Stimulated activated CD4-positive, alpha-beta T cell treated with anti-CD3 and anti-CD28 coated beads, Interleukin-1b, Interleukin-23, amount 100 ng/mL, for 4 hours (primary cell): ENCODE data around the gene OGFOD3.

Experiments
- DNase-seq, 2 donors: peaks; one replicate each; pipeline ENCODE4 v3.0.0-alpha.2; 2020; ENCODE audit warnings: low read depth in 2 of 2

The OGFOD3 gene

DNA sequence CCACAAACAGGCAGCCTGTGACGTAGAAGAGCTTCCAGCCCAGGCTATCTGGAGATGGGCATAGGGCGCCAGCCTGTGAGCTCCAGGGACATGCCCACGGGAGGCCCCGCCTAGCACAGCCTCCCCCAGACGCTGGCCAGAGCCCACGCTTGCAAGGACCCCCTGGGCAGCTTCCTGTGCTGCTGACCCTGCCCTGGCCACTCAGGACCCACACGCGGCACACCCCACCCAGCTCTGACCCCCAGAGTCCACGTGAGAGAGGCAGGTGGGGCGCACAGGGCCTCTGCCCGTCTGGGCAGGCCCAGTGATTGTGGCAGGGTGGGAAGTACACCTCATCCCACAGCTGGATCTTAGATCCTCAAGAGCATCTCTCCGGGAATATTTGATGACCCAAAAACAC lies 28.3 kb upstream of the OGFOD3 start:
- DNase-seq = no peak

DNA sequence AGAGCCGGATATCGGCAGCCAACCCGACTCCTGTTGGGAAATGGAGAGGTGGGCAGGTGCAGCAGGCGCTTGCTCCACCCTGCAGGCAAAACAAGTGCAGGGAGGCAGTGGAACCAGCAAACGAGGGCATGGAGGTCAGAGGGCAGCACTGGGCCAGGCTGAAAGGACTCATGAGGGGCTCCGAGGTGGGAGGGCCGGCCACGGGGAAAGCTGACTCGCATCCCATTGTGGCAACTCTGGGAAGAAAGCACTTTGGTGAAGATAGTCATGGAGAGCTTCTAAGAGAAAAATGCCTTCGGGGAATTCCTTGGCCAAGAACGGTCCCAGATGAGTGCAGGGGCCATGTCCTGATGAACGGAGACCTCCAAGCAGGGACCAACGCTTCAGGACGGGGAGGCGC lies 27.7 kb upstream of the OGFOD3 start:
- no peak for DNase-seq

DNA sequence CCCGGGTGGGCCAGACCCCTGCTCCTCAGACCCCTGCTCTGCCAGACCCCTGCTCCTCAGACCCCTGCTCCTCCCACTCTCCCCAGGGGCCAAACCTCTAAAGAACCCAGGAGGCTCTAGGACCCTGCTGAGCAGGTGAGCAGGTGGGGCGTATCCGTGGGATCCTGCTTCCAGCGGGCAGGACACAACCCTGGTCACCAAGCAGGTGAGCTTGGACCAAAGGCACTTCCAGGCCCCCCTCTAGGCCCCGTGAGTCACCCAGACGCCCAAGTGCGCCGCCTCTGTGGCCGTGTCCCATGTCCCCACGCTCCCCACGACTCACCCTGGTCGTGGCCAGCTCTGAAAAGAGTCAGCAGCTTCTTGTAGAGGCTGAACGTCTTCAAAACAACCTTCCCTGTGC lies 27.2 kb upstream of the OGFOD3 start:
- no peak for DNase-seq

DNA sequence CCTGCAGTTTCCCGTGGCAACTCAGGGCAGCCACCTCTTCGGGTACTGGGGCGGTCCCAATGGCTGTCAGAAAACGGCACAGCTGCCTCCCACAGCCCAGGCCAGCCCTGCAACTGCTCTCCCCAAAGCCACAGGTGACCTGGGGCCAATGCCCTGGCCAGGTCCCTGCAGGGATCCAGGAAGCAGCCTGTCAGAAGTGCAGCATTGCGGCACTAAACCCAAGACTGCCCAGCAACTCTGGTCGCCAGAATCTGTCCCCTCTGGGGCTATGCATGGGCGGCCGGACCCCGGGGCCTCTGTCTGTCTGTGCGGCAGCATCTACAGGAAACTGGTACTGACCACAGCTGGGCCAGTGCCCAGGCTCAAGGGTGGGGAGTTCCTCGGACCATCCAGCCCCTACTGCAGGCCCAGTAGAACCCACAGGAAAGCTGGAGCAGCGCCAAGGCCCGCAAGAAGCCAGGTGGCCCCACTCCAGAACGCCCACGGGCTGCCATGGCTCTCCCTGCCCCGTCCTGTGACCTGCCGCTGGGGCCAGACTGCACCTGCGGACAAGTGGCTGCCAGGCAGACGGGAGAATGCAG lies 26.6 kb upstream of the OGFOD3 start:
- DNase-seq = no peak

DNA sequence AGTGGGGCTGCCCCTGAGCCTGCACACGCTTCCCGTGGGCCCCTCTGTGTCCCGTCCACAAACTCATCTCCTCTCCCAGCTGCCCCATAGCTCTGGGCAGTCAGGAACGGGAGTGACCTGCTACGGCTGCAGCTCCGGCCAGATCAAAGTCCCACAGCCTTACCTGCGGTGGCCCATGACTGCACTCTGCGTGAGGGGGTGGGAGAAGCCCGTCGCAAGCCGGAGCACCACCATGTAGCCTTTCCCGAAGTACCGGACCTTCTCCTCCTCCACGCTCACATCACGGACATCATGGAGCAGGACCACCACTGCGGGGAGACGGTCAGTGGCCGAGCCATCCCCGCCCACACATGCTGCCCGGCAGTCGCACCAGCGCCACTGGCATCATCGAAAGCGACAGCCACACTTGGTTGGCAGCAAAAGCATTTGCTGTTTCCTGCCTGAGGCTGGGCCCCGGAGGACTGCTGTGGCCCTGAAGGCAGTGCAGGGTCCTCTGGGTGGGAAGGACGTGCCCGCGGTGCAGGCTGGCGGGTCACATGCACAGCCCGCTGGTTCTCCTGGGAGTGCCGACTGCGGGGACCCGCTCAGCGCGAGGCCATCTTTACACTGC lies 26.0 kb upstream of the OGFOD3 start:
- no peak for DNase-seq

DNA sequence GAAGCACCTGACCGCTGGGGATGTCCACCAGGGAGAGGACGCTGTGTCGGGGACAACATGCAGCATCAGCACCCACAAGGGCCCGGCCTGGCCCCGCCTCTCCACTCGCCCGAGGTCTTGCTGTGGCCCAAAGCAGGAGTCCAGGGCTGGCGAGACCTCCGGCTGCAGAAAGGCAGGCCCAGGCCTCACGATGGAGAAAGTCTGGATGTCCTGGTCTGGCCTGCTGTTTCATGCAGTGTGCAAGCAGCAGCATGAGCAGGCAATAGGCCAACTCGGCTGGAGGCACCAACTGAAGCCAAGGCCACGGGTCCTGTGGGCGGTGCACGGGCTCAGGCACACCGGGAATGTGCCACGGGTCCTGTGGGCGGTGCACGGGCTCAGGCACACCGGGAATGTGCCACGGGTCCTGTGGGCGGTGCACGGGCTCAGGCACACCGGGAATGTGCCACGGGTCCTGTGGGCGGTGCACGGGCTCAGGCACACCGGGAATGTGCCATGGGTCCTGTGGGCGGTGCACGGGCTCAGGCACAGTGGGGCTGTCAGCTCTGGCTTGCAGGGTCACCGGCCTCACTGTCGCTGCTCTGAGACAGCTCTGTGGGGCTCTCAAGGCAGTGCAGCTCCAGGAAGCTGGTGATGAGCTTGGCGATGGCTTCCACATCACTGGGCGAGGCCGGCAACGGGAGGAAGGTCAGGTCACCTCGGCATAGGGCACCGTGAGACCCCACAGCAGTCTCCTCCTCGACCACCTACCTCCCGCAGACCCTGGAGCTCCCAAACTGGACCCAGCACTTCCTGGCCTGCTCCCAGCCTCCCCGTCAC lies 25.3 kb upstream of the OGFOD3 start:
- DNase-seq = no peak

DNA sequence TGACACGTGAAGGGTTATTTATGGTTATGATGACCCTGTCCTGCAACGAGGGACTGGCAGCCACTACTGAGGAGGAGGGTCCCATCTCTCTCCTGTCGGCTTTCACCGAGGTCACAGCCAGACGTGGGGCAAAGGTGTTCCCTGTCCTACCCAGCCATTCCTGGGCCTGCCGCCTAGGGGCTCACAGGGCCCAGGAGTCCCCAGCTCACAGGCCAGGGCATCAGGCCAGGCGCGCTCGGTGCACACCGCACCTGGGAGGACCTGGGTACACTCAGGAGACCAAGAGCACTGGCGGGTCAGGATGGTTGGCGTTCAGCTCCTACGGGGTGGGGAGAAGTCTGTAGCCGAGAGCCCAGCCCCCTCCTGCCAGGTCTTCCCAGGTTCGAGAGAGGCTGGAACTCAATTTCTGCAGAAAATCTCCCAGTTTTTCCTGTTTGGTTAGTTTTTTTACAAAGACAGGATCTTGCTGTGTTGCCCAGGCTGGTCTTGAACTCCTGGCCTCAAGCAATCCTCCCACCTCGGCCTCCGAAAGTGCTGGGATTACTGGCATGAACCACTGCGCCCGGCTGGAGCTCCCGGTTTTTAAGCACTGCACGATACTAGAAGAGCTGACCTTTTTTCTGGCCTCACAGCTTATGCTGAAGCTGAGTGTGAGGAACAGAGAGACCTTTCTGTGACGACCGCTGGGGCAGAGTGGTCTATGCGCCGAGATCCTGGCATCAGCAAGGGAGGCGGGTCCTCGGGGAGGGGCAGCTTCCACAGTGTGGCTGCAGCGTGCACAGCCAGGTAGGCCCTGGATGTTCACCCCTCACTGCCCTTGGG lies 24.5 kb upstream of the OGFOD3 start:
- DNase-seq = no peak

DNA sequence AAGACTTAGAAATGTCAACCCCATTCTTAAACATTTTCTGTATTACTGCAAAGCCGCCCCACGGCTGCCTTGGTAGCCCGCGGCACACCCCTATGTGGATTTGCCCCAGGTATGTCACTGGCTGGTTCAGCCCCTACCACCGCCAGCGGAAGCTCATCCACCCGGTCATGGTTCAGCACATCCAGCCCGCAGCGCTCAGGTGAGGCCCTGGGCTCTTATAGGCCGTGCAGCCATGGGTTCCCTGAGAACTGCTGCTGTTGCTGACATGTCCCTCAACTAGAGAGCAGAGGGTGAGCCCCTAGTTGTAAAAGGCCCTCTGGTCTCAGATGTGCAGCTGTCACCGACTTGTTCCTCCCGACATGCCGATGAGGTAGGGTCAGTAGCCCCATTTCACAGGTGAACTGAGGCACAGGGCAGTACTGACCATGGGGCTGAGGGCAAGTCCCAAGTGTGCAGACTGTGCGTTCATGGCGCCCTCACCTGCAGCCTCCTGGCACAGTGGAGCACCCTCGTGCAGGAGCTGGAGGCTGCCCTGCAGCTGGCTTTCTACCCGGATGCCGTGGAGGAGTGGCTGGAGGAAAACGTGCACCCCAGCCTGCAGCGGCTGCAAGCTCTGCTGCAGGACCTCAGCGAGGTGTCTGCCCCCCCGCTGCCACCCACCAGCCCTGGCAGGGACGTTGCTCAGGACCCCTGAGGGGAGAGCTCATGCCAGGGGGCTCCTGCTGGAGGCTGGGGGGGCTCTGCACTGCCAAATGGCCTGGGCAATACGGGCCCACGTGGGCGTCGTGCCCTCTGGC lies 23.5 kb upstream of the OGFOD3 start:
- no peak for DNase-seq

DNA sequence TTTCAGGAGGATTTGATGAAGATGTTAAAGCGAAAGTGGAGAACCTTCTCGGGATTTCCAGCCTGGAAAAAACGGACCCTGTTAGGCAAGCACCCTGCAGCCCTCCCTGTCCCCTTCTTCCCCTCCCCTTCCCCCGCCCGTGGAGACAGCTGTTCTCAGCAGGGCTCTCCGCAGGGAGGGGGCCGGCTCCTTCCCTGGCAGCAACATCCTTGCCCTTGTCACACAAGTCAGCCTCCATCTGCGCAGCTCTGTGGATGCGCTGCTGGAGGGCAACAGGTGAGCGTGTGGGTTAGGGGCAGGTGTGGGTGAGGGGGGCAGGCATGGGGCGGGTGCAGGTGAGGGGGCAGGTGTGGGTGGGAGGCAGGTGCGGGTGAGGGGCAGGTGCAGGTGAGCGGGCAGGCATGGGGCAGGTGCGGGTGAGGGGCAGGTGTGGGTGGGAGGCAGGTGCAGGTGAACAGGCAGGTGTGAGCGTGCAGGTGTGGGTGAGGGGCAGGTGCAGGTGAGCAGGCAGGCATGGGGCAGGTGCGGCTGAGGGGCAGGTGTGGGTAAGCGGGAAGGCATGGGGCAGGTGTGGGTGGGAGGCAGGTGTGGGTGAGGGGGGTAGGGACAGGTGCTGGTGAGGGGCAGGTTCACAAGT lies 22.7 kb upstream of the OGFOD3 start:
- no peak for DNase-seq

DNA sequence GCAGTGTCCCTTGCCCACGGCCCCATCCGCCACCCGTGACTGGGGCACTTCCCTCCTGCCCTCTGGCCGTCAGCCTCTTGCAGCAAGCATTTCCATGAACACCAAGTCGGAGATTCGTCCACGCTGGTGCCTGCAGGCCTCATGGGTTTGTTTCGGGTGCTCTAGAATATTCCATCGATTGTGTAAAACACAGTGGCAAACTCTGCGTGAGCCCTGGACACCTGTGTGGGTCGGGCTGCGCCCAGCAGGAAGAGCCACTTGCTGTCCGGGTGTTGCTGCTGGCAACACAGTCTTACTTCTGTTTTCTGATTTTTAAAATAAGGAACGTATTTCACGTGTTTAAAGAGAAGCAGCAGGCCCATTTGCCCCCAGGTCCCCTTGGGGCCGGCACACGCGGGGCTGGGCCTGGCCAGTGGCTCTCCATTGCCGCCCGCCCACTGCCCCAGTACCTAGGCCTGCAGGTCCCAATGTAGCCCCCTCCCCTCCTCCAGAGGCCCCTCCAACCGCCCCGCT lies 22.1 kb upstream of the OGFOD3 start:
- no peak for DNase-seq

DNA sequence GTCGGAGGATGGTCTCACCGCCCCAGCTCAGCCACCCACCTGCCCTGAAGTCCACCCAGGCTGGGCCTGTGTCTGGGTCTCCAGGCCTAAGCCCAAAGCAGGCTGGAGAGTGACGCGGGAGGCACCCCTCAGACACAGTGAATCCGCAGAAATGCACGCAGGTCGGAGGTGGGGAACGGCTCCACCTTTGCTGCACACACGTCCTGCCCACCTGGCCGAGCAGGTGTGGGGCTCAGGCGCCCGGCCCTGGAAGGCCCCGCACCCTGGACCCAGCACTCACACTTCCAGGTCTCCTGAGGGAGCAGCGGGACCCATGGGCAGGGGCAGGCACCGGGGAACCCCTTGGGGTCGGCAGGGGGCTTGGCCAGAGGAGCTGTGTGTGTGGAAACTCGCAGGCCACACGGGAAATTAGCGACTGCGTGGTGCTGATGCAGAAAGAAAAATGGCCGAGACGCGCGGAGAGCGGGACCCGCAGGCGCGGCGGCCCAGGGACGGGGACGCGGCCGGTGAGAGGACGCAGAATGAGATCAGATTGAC lies 21.5 kb upstream of the OGFOD3 start:
- DNase-seq = no peak

DNA sequence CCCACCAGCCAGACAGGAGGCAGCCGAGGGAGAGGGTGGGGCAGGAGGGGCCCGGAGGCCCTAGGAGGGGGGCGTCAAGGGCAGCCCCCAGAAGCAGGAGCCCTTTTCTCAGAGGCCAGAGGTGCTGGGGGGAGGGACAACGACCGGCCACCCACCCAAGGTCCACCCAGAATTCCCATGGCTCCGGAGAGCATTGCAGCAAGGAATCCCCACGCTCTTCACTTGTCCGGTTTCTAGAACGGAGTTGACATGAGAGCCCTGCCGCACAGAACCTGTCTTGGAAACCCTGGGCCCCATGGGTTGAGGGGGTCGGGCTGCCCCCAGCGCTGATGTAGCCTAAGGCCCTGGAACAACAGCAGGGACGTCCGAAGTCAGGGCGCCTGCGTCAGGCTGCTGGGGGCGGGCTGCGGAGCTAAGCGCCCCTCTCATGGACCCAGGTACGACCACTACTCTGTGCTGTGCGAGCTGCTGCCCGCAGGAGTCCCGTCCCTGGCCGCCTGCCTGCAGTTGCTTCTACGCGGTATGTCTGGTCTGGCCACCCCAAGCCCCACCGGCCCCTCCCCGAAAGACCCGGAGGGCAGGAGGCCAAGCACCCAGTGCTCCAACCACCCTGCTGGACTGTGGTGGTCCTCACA lies 20.9 kb upstream of the OGFOD3 start:
- no peak for DNase-seq

DNA sequence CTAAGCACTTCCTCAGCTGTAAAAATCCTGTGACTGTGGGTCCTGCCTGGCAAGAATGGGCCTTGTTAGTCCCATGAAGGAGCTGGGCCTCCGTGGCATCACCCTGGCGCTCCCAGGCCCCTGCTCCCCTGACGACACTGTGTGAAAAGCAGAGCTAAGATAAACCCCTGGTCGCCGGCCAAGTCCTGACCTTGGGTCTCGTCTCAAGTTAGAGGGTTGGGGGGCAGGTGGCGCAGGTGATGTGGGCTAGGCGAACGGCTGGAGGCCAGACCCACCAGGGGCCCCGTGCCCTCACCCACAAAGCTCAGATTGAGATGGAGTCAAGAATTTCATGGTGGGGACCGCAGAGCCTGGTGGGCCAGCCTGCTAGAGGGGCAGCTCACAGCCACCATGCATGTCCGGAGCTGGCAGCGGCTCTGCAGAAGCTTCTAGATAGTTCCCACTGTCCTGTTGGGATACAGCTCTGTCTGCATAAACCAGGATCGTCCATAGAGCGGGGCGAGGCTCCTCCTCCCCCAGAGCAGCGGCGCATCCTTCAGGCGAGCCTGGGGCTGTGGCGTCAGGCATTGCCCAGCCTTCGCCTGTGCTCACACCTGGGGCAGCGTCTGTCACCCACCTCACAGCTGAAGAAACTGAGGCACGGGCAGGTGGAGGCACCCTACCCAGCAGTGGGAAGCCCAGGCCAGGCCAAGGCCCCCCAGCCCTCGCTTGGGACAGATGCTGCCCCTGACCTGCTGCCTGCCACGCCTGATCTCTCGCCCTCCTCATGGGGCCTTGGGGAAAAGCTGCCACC lies 20.2 kb upstream of the OGFOD3 start:
- no peak for DNase-seq

DNA sequence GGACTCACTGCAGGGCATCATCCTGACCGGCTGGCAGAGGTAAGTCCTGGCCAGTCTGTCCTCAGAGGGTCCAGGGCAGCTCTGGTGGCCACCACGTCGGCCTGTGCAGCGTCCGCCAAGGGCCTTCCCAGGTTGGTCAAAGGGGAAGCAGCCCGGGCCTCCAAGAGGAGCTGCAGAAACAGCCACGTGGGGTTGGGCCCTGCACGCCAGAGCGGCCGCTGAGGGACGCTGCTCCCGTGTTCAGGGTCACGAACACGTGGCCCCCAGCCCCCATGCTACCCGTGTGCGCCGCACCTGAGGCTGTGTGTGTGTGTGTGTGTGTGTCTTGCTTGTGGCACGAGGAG lies 18.9 kb upstream of the OGFOD3 start:
- DNase-seq = no peak

DNA sequence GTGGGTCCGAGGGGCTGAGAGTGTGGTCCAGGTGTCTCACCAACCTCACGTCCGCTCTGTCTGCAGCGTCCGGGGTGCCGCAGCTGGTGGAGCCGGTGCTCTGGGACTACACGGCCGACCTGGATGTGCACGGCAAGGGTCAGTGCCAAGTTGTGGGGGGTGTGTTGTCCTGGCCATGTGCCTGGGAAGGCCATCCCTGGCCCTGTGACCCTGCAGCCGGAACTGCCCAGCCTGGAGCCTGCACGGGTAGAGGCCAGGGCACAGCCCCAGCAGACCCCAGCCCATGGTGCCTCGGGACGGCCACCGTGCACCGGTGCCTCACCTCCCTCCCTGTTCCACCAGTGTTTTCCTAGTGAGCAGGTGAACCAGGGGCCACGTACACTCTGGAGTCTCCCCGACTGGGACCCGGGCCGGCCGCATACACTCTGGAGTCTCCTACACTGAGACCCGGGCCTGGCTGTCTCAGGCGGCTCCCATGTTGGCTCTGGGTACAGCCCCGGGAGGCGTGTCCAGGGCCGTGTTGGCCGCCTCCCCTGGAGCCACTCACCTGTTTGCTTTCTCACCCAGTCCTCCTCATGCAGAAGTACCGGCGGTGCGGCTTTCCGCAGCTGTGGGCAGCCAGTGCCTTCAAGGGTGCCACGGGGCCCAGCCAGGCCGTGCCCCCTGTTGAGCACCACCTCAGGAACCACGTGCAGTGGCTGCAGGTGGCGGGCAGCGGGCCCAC lies 18.4 kb upstream of the OGFOD3 start:
- no peak for DNase-seq

DNA sequence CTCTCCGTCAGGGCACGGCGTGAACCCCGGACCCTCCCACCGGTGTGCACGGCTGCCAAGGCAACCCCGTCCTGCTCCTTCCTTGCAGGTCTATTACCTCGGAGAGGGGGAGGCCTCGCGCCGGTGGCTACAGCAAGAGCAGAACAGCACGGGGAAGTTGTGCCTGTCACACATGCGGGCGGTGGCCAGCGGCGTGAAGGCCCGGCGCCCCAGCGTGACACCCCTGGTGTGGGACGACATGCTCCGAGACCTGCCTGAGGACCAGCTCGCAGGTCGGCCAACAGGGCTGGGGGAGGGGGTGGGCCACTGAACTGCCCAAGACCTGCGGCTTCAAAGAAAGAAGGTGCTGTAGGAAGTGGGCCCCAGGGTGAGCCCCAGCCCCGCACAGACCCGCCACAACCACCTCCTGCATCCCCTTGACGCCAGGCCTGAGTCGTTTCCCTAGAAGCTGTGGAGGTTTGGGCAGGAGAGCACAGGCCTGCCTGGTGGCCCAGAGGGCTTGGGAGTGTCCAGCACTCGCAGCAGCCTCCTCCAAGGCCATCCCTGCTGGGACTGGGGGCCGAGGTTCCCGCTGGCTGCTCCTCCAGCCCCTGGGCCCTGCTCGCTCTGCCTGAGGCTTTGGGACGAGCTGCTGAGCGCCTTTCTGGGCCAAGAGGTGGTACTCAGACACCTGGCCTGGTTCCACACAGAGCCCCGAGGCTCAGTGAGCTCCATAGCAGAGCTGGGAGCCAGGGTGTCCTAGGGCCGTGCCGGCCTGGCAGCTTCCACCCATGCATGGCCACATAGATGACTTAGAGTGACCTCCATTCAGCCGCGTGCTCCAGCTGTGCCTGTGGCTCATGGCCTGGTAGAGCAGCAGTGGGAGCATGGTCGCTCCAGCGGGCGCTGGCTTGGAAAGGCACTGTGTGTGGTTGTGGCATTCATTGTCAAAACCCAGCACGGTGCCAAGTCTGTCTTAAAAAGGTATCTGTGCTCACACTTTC lies 17.5 kb upstream of the OGFOD3 start:
- no peak for DNase-seq

DNA sequence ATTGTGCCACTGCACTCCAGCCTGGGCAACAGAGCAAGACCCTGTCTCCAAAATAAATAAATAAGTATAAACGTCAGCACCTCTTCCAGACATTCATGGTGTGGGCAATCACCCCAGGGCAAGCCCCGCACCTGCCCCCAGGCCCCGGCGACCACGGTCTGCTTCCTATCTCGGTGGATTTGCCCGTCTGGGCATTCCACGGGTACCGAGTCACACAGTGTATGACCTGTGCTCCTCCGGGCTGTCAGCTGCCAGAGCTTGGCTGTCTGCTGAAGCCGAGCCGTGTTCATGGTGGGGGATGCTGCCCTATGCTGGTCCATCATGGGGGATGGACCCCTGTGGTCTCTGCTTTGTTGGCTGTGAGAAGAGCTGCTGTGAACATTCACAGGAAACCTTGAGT lies 16.7 kb upstream of the OGFOD3 start:
- DNase-seq = no peak

DNA sequence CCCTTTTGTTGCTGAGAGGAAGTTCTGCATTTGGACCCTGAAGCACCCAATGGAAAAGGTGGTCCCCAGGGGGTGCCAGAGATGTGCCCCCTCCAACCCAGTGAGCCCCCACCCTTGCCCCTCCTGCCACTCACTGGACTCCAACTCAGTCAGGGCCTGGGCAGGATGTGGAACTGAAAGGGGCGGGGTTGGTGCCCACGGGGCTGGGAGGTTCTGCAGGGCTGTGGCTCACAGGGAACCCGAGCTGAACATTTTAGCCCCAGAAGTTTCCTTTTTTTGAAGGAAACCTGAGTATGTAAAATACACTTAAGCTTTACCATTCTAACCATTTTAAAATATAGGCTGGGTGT lies 15.8 kb upstream of the OGFOD3 start:
- no peak for DNase-seq
